Skin epidermis (tissue), 12 donors: Measurements from ENCODE around the gene CFAP65.

ENCODE experiments used
- H3K27ac ChIP-seq, 21 experiments: fragments of 200-600 bp; sonication (generic) in 11 of 21; one replicate each; pipeline ENCODE4 v1.5.0; 2020; ENCODE audit warnings: mild to moderate bottlenecking in 3 of 21, inconsistent platforms in 2 of 21, moderate library complexity in 2 of 21
- H3K4me3 ChIP-seq, 7 experiments: fragments of 200-600 bp; sonication (generic) in 2 of 7; one replicate each; pipeline ENCODE4 v1.5.0; 2020; ENCODE audit warnings: inconsistent platforms in 2 of 7, mild to moderate bottlenecking in 2 of 7, moderate library complexity in 1 of 7

Gene CFAP65

GRCh38 chr2:218995972-218996711 is 45.2 kb downstream of the CFAP65 start:
- Histone ChIP-seq H3K27ac (no peak overlapping the region), H3K4me3 (peak overlapping the region in 2 of 7 experiments; percentile 17)

- Histone ChIP-seq H3K27ac (no peak overlapping the region), H3K4me3 (no peak overlapping the region)
Measured at GRCh38 chr2:218995561-218995960, 45.8 kb downstream of the CFAP65 start.

- H3K27ac ChIP-seq = no peak within 1 kb of the TSS
Measured at GRCh38 chr2:218993345-218994315, 47.7 kb downstream of the CFAP65 start, which contains the start of gene CRYBA2. Gene CRYBA2, minus strand, starts transcription at chr2:218993422. Its CDS starts 246 bp downstream, at chr2:218993176.

GRCh38 chr2:218992703-218993344 is 48.5 kb downstream of the CFAP65 start:
- peak overlapping the region in 5 of 7 experiments; percentile 2 to 35 (median 20) for H3K4me3 ChIP-seq
- no peak overlapping the region for H3K27ac ChIP-seq

More at GRCh38 chr2:218993345-218994315, 47.7 kb downstream of the CFAP65 start, which contains the start of gene CRYBA2:
- H3K4me3 ChIP-seq = peak within 1 kb of the TSS; percentile 2 to 35 (median 20)

- no peak overlapping the region for H3K27ac ChIP-seq
- no peak overlapping the region for H3K4me3 ChIP-seq
Measured at GRCh38 chr2:218992196-218992595, 49.1 kb downstream of the CFAP65 start.

- Histone ChIP-seq H3K4me3 (no peak overlapping the region), H3K27ac (no peak overlapping the region)
Measured at GRCh38 chr2:218991674-218992168, 49.6 kb downstream of the CFAP65 start.

GRCh38 chr2:218990612-218991011 is 50.7 kb downstream of the CFAP65 start:
- Histone ChIP-seq H3K4me3 (no peak overlapping the region), H3K27ac (no peak overlapping the region)

GRCh38 chr2:218990052-218990451 is 51.3 kb downstream of the CFAP65 start:
- no peak overlapping the region for H3K4me3 ChIP-seq
- H3K27ac ChIP-seq = no peak overlapping the region

GRCh38 chr2:218988650-218989049 is 52.7 kb downstream of the CFAP65 start:
- Histone ChIP-seq H3K4me3 (no peak overlapping the region), H3K27ac (no peak overlapping the region)

GRCh38 chr2:218988164-218988563 is 53.2 kb downstream of the CFAP65 start:
- Histone ChIP-seq H3K4me3 (no peak overlapping the region), H3K27ac (no peak overlapping the region)

GRCh38 chr2:218986148-218986761 is 55.1 kb downstream of the CFAP65 start:
- H3K27ac ChIP-seq = no peak overlapping the region
- no peak overlapping the region for H3K4me3 ChIP-seq

GRCh38 chr2:218985325-218986091 is 55.8 kb downstream of the CFAP65 start:
- no peak overlapping the region for H3K4me3 ChIP-seq

GRCh38 chr2:218985021-218985324 is 56.3 kb downstream of the CFAP65 start, which contains the start of gene FEV:
Gene FEV, minus strand, starts transcription at chr2:218985184. Its CDS starts 109 bp downstream, at chr2:218985075.
- Histone ChIP-seq H3K27ac (no peak within 1 kb of the TSS), H3K4me3 (no peak within 1 kb of the TSS)

More at GRCh38 chr2:218985325-218986091, 55.8 kb downstream of the CFAP65 start:
- H3K27ac ChIP-seq = no peak overlapping the region

- Histone ChIP-seq H3K4me3 (no peak overlapping the region), H3K27ac (no peak overlapping the region)
Measured at GRCh38 chr2:218984239-218985020, 56.9 kb downstream of the CFAP65 start.

GRCh38 chr2:218983934-218984238 is 57.4 kb downstream of the CFAP65 start:
- H3K4me3 ChIP-seq = no peak overlapping the region
- H3K27ac ChIP-seq = no peak overlapping the region

GRCh38 chr2:218983263-218983933 is 57.9 kb downstream of the CFAP65 start:
- Histone ChIP-seq H3K4me3 (no peak overlapping the region), H3K27ac (no peak overlapping the region)

- Histone ChIP-seq H3K4me3 (no peak overlapping the region), H3K27ac (no peak overlapping the region)
Measured at GRCh38 chr2:218982586-218983262, 58.6 kb downstream of the CFAP65 start.
